ENCODE data around the gene PRKAR2A.
"Not testable (repeated sequence)": the region's sequence is repeated elsewhere in the genome, so short reads cannot be mapped to it uniquely, and the experiment has no call there.

The PRKAR2A gene

DNA sequence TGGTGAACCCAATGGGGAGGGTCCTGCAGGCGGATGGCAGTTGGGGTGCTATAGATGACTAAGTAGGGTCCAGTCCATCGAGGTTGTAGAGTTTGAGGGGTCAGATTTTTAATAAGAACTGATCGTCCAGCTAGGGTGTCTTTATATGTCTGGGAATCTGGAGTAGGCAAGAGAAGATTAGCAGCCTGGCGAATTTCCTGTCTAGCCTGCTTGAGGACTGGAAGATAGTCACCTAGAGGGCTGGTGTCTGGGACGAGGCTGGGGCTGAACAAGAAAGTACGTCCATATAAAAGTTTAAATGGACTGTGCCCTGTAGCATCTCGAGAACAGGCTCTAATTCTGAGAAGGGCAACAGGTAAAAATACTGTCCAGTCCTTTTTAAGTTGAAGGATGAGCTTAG is 123.9 kb downstream of the PRKAR2A start:
- no peak overlapping the region for H3K27ac ChIP-seq
- no peaks in the 10 kb centered on the region for H3K4me1 ChIP-seq
- no peak overlapping the region for H2AFZ ChIP-seq
- H3K27me3 ChIP-seq (ENCODE audit: control insufficient read depth, insufficient read depth, low read length): no peaks in the 10 kb centered on the region
- H3K4me3 ChIP-seq (ENCODE audit: low read depth, low read length): no peak overlapping the region
- no peak overlapping the region for H3K9ac ChIP-seq
- no peaks in the 10 kb centered on the region for H3K79me2 ChIP-seq
- TF ChIP-seq, protein P1, sequence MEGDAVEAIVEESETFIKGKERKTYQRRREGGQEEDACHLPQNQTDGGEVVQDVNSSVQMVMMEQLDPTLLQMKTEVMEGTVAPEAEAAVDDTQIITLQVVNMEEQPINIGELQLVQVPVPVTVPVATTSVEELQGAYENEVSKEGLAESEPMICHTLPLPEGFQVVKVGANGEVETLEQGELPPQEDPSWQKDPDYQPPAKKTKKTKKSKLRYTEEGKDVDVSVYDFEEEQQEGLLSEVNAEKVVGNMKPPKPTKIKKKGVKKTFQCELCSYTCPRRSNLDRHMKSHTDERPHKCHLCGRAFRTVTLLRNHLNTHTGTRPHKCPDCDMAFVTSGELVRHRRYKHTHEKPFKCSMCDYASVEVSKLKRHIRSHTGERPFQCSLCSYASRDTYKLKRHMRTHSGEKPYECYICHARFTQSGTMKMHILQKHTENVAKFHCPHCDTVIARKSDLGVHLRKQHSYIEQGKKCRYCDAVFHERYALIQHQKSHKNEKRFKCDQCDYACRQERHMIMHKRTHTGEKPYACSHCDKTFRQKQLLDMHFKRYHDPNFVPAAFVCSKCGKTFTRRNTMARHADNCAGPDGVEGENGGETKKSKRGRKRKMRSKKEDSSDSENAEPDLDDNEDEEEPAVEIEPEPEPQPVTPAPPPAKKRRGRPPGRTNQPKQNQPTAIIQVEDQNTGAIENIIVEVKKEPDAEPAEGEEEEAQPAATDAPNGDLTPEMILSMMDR (IDR thresholded peaks at IDR 0.05): no peak
- H3K36me3 ChIP-seq (ENCODE audit: control insufficient read depth, insufficient read depth, low read length): no peaks in the 10 kb centered on the region
- H3K9me3 ChIP-seq (ENCODE audit: control insufficient read depth, low read length): no peaks in the 10 kb centered on the region
- no peak overlapping the region for H3K4me2 ChIP-seq (ENCODE audit: low read length)

DNA sequence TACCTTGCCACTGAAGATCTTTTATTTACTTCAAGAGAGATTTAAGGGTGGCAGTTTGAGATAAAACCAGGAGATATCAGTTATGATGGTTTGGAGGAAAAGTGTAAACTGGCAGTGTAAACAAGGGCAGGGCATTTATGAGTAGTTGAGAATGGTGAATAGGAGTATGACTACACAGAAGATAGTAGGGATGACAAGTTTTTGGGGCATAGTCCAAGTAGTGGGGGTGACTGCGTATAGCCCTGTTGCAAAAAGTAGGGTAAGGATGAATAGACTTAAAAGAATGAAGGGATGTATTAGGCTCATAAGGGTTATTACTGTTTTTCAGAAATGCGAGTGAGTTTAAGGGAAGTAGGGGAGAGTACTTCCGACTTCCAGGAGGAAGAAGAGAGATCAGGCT is 124.4 kb downstream of the PRKAR2A start:
- H3K27me3 ChIP-seq (ENCODE audit: control insufficient read depth, insufficient read depth, low read length); H3K27ac ChIP-seq; H3K9ac ChIP-seq; H3K4me3 ChIP-seq (ENCODE audit: low read depth, low read length); H2AFZ ChIP-seq; H3K79me2 ChIP-seq; H3K4me2 ChIP-seq (ENCODE audit: low read length); H3K9me3 ChIP-seq (ENCODE audit: control insufficient read depth, low read length); H3K4me1 ChIP-seq; H3K36me3 ChIP-seq (ENCODE audit: control insufficient read depth, insufficient read depth, low read length): not testable (repeated sequence)

DNA sequence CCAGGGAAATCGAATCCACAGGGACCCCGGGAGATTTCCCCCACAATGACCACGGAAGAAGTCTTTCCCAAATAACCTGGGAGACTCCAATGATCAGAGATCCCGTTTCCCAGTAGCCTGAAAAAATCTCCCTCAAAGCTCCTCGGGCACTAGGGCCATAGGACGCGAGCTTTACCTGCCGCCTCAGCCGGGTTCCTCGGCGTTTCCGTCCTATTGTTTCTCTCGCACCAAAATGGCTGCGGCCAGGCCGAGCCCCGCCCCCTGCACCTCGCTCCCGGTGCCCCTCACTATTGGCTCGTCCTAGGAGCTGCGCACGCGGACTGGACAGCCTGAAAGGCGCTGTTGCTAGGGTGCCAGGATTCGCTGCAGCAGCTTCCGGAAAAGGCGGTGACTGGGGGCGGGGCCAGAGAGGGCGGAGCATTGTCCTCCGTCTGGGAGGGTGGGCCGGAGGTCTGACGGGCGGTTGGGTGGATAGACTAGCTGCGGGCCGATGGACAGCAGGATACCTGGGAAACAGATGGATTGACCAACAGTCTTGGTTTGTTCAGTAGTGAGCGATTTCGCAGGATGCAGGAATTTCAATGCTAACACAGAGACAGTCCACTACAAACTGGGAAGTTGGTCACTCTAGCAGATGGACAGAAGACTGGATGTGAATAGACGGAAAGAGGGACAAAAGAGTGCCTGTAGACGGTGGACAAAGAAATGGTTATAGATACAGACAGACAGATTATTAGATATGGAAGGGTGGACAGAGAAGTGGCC is 130.5 kb downstream of the PRKAR2A start, which contains the start of gene IP6K2:
Gene IP6K2 (minus strand): TSS at position 240 of the 765 bp plus-strand sequence. CDS start 21,930 bp downstream, outside the sequence.
- TF ChIP-seq, protein P1 (IDR thresholded peaks at IDR 0.05): no peak
- Histone ChIP-seq H3K9me3 (ENCODE audit: control insufficient read depth, low read length) (no peaks in the 10 kb centered on the region), H3K27ac (peak within 1 kb of the TSS; percentile 96), H2AFZ (peak within 1 kb of the TSS; percentile 87), H3K4me1 (peaks cover 8% of the 10 kb centered on the region), H3K4me3 (ENCODE audit: low read depth, low read length) (peak within 1 kb of the TSS; percentile 94), H3K9ac (peak within 1 kb of the TSS; percentile 87), H3K36me3 (ENCODE audit: control insufficient read depth, insufficient read depth, low read length) (no peaks in the 10 kb centered on the region), H3K27me3 (ENCODE audit: control insufficient read depth, insufficient read depth, low read length) (no peaks in the 10 kb centered on the region), H3K79me2 (peaks cover 41% of the 10 kb centered on the region), H3K4me2 (ENCODE audit: low read length) (peak within 1 kb of the TSS; percentile 74)

DNA sequence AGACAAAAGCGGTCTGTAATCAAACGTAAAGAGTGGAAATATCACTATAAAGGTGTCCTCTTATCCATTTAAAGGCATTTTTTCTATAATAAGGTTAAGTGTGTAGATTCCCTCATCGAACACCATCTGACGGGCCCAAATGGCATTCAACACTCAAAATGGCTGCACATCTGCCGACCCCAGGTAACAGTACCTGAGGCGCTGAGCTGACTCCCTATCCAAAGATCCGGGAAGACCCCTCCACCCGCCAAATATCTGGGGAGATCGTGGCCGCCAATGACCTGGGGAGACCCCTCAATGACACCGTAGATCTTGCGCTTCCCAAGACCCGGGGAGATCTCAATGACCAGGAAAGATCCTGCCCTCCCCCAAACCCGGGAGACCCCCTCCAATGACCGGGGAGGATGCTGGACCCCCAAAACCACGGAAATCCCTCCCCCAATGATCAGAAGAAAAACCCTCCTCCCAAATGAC is 131.1 kb downstream of the PRKAR2A start:
- TF ChIP-seq, protein P1 (IDR thresholded peaks at IDR 0.05): no peak
- H3K4me1 ChIP-seq: peaks cover 11% of the 10 kb centered on the region
- H3K4me3 ChIP-seq (ENCODE audit: low read depth, low read length): peak overlapping the region; percentile 94
- no peaks in the 10 kb centered on the region for H3K9me3 ChIP-seq (ENCODE audit: control insufficient read depth, low read length)
- H3K79me2 ChIP-seq: peaks cover 48% of the 10 kb centered on the region
- H3K9ac ChIP-seq: peak overlapping the region; percentile 87
- peak overlapping the region; percentile 87 for H2AFZ ChIP-seq
- H3K4me2 ChIP-seq (ENCODE audit: low read length): peak overlapping the region; percentile 71
- H3K27ac ChIP-seq: peak overlapping the region; percentile 96
- H3K27me3 ChIP-seq (ENCODE audit: control insufficient read depth, insufficient read depth, low read length): no peaks in the 10 kb centered on the region
- H3K36me3 ChIP-seq (ENCODE audit: control insufficient read depth, insufficient read depth, low read length): no peaks in the 10 kb centered on the region

DNA sequence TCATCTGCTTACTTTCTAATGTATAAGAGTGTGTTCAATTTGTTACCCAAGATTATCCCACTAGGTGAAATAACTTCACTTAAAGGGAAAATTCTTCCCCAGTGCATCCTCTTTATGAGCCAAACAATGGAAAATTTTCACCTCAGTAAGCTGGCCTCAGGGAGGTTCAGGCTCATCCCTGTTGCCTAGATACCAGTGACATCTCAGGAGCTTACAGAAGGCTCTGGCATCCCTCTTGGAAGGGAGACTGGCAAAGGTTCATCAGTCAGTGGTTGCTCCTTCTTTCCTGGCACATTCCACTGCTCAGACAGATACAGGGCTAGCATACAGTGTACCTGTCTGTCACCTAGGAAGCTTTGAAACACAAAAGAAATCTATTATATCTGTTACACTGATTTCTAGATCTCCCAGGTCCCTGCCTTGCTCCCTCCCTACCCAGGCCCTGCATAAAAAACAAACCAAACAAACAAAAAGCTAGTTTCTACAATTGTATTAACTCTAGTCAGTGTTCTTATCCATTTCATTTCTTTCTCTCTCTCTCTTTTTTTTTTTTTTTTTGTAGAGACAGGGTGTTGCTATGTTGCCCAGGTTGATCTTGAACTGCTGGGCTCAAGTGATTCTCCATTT is 132.4 kb downstream of the PRKAR2A start:
- TF ChIP-seq, protein P1 (IDR thresholded peaks at IDR 0.05): no peak
- no peaks in the 10 kb centered on the region for H3K9me3 ChIP-seq (ENCODE audit: control insufficient read depth, low read length)
- no peaks in the 10 kb centered on the region for H3K36me3 ChIP-seq (ENCODE audit: control insufficient read depth, insufficient read depth, low read length)
- peaks cover 11% of the 10 kb centered on the region for H3K4me1 ChIP-seq
- peaks cover 60% of the 10 kb centered on the region for H3K79me2 ChIP-seq
- no peak overlapping the region for H3K9ac ChIP-seq
- no peaks in the 10 kb centered on the region for H3K27me3 ChIP-seq (ENCODE audit: control insufficient read depth, insufficient read depth, low read length)
- peak overlapping the region; percentile 94 for H3K4me3 ChIP-seq (ENCODE audit: low read depth, low read length)
- H2AFZ ChIP-seq: no peak overlapping the region
- peak overlapping the region; percentile 96 for H3K27ac ChIP-seq
- peak overlapping the region; percentile 71 for H3K4me2 ChIP-seq (ENCODE audit: low read length)

Data from parathyroid adenoma (tissue), 2 donors.